NCI-H1105 (cell line): ENCODE measurements around the gene KRTAP11-1.

Experiments
- DNase-seq: peaks from one replicate; lab custom pipeline; 2025; lab: John Stamatoyannopoulos, UW

The KRTAP11-1 gene

GRCh38 chr21:30881480-30881879 lies at the start of gene KRTAP11-1:
Gene KRTAP11-1, minus strand, starts transcription at chr21:30881580. Its CDS starts 56 bp downstream, at chr21:30881524.
- no peak for DNase-seq

- no peak for DNase-seq
These were observed 42.8 kb upstream of the KRTAP11-1 start for GRCh38 chr21:30924146-30924700.

GRCh38 chr21:30921129-30921528 lies 39.7 kb upstream of the KRTAP11-1 start:
- DNase-seq = no peak

GRCh38 chr21:30917557-30917956 lies 36.2 kb upstream of the KRTAP11-1 start:
- no peak for DNase-seq

- DNase-seq = no peak
These were observed 19.5 kb upstream of the KRTAP11-1 start for GRCh38 chr21:30900881-30901280.

GRCh38 chr21:30882866-30883597 lies 1.7 kb upstream of the KRTAP11-1 start:
- no peak for DNase-seq

GRCh38 chr21:30880914-30881313 lies 466 bp downstream of the KRTAP11-1 start:
- no peak for DNase-seq

- no peak for DNase-seq
These were observed 6.9 kb downstream of the KRTAP11-1 start for GRCh38 chr21:30874526-30874925.

- no peak for DNase-seq
These were observed 33.5 kb downstream of the KRTAP11-1 start for GRCh38 chr21:30847627-30848500.

- no peak for DNase-seq
These were observed 38.4 kb downstream of the KRTAP11-1 start for GRCh38 chr21:30842990-30843389.

- no peak for DNase-seq
These were observed 42.1 kb downstream of the KRTAP11-1 start for GRCh38 chr21:30839304-30839703.

- DNase-seq = no peak
These were observed 42.8 kb downstream of the KRTAP11-1 start for GRCh38 chr21:30838536-30838935.

- DNase-seq = no peak
These were observed 50.1 kb downstream of the KRTAP11-1 start for GRCh38 chr21:30831194-30831765.
